ENCODE measurements around the gene PDZK1. TPM values are rescaled to one million over a fixed set of nuclear protein-coding genes. Genes with fewer than 3 reads are reported as not detected.

The PDZK1 gene
- total RNA-seq, result under 1 TPM in 1 of 4 donors, not detected in 3; 0.35 TPM

DNA sequence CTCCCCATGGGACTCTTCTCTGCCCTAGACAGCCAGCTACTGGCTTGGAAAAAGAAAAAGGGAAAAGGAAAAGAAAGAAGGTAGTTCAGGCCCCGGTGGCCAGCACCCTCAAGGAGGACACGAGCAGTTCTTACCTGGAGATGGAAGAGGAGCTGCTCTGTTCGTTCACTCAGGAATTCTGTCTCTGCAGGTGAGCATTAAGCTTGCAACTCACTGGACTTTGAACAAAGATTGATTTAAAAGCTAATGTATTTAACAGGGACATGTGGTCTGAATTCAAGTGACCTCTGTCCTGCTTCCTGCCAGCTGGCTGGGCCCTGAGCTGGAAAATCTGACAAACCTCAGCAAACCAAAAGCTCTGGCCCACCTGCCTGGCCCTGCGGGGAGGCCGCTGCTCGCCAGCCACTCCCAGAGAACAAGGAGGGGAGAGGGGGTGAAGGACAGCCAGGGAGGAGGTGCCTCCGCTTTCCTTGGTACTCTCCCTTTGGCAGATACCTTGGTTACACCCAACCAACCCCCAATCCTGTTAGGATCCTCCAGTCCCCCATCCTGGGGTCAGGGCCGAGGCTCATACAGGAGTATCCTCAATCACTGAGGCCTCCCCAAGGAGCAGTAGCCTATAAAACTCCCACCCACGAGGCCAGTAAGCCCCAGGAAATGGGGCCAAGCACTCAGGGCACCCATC is at the start of gene PDZK1:
TSS of gene PDZK1 (minus strand) at position 186 of the 685 bp plus-strand sequence. CDS start 19,347 bp downstream, outside the sequence.
- H3K27me3 ChIP-seq, result no peaks in the 10 kb centered on the region
- no peak for TF ChIP-seq POLR2A (IDR thresholded peaks at IDR 0.05)
- TF ChIP-seq, protein P1, sequence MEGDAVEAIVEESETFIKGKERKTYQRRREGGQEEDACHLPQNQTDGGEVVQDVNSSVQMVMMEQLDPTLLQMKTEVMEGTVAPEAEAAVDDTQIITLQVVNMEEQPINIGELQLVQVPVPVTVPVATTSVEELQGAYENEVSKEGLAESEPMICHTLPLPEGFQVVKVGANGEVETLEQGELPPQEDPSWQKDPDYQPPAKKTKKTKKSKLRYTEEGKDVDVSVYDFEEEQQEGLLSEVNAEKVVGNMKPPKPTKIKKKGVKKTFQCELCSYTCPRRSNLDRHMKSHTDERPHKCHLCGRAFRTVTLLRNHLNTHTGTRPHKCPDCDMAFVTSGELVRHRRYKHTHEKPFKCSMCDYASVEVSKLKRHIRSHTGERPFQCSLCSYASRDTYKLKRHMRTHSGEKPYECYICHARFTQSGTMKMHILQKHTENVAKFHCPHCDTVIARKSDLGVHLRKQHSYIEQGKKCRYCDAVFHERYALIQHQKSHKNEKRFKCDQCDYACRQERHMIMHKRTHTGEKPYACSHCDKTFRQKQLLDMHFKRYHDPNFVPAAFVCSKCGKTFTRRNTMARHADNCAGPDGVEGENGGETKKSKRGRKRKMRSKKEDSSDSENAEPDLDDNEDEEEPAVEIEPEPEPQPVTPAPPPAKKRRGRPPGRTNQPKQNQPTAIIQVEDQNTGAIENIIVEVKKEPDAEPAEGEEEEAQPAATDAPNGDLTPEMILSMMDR (IDR thresholded peaks at IDR 0.05), result no peak
- H3K4me1 ChIP-seq, result no peaks in the 10 kb centered on the region
- intact Hi-C loops (cut with DNase I; ENCODE audit: low total_unique reads), result no loop called here
- no peak for DNase-seq
- no peaks in the 10 kb centered on the region for H3K36me3 ChIP-seq
- H3K4me3 ChIP-seq, result no peak within 1 kb of the TSS
- no peaks in the 10 kb centered on the region for H3K9me3 ChIP-seq
- H3K27ac ChIP-seq, result no peak within 1 kb of the TSS

DNA sequence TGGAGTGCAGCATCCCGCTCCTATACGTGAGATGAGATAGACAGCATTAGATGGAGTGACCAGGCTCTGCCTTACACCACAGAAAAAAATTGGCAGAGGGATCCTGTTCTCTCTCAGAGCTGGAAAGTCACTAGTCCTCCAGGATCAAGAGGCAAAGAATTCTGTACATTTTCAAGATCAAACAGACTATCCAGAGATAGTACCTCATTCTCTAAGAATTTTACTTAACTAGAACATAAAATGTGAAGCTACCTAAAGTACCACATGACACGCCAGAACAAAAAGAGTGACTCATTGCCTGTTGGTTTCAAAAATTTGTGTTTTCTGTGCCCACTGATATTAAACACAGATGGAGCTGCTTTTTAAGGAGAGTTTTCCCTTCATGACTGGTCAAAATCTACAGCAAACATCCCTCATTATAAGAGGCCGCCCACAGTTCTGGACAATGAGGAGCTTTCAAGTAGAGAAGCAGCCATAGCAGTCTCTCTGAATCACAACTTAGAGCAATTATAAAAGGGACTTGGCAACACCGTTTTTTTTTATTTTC is 44.4 kb upstream of the PDZK1 start:
- H3K9me3 ChIP-seq, result no peaks in the 10 kb centered on the region
- no peaks in the 10 kb centered on the region for H3K27me3 ChIP-seq
- H3K27ac ChIP-seq, result peak overlapping the region; percentile 45 to 48
- intact Hi-C loops (cut with DNase I; ENCODE audit: low total_unique reads), result no loop called here
- DNase-seq, result no peak
- H3K4me3 ChIP-seq, result no peak overlapping the region
- TF ChIP-seq, protein P1 (IDR thresholded peaks at IDR 0.05), result no peak
- TF ChIP-seq POLR2A (IDR thresholded peaks at IDR 0.05), result no peak
- H3K4me1 ChIP-seq, result peaks cover 3 to 5% of the 10 kb centered on the region in 2 donors
- H3K36me3 ChIP-seq, result no peaks in the 10 kb centered on the region

DNA sequence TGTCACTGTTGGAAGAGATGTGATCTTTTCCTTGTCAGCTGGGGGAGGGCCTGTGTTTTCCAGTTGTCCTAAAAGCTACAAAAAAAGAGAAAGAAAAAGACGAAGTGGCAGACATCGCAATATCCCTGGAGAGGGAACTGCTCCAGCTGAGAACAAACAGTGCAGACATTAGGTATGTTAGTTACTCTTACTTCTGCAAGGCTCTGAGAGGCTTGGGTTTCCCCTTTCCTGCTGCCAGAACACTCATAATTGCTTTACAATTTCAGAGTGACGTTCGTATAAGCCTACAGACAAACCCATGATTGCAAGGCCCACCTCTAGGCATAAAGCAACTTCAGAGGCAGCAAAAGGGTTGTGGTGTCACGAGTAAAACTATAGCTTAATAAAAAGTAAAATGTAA is 43.3 kb upstream of the PDZK1 start:
- H3K27ac ChIP-seq, result no peak overlapping the region

DNA sequence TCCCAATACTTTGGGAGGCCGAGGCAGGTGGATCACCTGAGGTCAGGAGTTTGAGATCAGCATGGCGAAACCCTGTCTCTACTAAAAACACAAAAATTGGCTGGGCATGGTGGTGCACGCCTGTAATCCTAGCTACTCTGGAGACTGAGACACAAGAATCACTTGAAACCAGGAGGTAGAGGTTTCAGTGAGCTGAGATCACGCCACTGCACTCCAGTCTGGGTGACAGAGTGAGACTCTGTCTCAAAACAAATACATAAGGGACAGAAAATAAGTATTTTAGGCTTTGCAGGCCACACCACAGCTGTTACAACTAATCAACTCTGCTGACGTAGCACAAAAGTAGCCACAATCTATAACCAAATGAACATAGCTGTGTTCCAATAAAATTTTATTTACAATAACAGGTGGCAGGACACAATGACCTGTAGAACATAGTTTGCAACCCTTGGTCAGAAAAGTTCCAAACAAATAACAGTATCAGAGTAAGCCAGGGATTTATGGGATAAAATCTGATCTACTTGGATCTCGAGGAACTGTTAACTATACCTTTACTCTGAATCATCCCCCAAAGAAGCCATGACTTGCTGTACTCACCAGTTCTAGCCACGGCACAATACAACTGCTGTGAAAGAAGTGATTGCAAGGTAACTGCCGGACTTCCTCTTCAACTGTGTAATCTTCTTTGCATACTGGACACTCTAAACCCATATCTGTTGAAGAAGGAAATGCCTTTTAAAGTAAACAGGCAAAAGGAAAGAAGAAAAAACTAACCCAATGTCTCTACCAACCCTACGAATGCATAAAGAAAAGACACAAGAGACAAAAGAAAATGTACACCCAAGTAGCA is 40.5 kb upstream of the PDZK1 start:
- H3K36me3 ChIP-seq, result no peaks in the 10 kb centered on the region
- no peak overlapping the region for H3K4me3 ChIP-seq
- intact Hi-C loops (cut with DNase I; ENCODE audit: low total_unique reads), result no loop called here
- H3K9me3 ChIP-seq, result no peaks in the 10 kb centered on the region
- no peak overlapping the region for H3K27ac ChIP-seq
- H3K4me1 ChIP-seq, result peaks cover 3 to 5% of the 10 kb centered on the region in 2 donors
- TF ChIP-seq POLR2A (IDR thresholded peaks at IDR 0.05), result no peak
- TF ChIP-seq, protein P1 (IDR thresholded peaks at IDR 0.05), result no peak
- DNase-seq, result no peak
- H3K27me3 ChIP-seq, result no peaks in the 10 kb centered on the region

More for the DNA sequence above, 43.3 kb upstream of the PDZK1 start:
- Histone ChIP-seq H3K9me3 (no peaks in the 10 kb centered on the region), H3K4me3 (no peak overlapping the region), H3K27me3 (no peaks in the 10 kb centered on the region), H3K36me3 (no peaks in the 10 kb centered on the region), H3K4me1 (peaks cover 3 to 5% of the 10 kb centered on the region in 2 donors)
- no peak for DNase-seq
- no peak for TF ChIP-seq POLR2A (IDR thresholded peaks at IDR 0.05)
- TF ChIP-seq, protein P1 (IDR thresholded peaks at IDR 0.05), result no peak
- intact Hi-C loops (cut with DNase I; ENCODE audit: low total_unique reads), result no loop called here

DNA sequence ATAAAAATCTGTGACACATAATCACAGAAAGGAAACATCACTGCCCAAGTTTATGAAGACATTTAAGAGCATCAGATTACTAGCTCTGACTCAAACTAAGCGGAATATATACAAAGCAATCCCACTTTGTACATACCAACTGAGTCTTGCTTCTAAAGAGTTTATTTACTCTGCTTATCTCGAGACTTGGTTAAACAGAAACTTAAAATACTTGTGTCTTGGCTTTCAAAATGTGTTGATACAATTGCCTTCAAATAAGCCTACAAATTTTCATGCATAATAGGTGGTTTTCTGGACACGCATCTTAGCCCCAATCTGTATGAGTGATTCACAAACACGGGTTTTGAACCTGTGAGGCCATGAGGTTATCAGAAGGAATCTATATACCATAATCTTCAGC is 33.1 kb upstream of the PDZK1 start:
- Histone ChIP-seq H3K4me1 (no peaks in the 10 kb centered on the region), H3K27me3 (no peaks in the 10 kb centered on the region), H3K9me3 (no peaks in the 10 kb centered on the region), H3K4me3 (no peak overlapping the region), H3K27ac (no peak overlapping the region), H3K36me3 (no peaks in the 10 kb centered on the region)
- intact Hi-C loops (cut with DNase I; ENCODE audit: low total_unique reads), result no loop called here
- no peak for DNase-seq
- TF ChIP-seq, protein P1 (IDR thresholded peaks at IDR 0.05), result no peak
- no peak for TF ChIP-seq POLR2A (IDR thresholded peaks at IDR 0.05)
